Suppressor macrophage treated with lipopolysaccharide for 4 hours (primary cell): Measurements from ENCODE around the gene DNAH11.
A peak's percentile ranks its signal among the peaks of the same experiment; 100 is the strongest.
"Not testable (repeated sequence)": the region's sequence is repeated elsewhere in the genome, so short reads cannot be mapped to it uniquely, and the experiment has no call there.

Experiments used
- DNase-seq: peaks from one replicate; pipeline ENCODE4 v3.0.0-alpha.2; 2020

The DNAH11 gene, protein sequence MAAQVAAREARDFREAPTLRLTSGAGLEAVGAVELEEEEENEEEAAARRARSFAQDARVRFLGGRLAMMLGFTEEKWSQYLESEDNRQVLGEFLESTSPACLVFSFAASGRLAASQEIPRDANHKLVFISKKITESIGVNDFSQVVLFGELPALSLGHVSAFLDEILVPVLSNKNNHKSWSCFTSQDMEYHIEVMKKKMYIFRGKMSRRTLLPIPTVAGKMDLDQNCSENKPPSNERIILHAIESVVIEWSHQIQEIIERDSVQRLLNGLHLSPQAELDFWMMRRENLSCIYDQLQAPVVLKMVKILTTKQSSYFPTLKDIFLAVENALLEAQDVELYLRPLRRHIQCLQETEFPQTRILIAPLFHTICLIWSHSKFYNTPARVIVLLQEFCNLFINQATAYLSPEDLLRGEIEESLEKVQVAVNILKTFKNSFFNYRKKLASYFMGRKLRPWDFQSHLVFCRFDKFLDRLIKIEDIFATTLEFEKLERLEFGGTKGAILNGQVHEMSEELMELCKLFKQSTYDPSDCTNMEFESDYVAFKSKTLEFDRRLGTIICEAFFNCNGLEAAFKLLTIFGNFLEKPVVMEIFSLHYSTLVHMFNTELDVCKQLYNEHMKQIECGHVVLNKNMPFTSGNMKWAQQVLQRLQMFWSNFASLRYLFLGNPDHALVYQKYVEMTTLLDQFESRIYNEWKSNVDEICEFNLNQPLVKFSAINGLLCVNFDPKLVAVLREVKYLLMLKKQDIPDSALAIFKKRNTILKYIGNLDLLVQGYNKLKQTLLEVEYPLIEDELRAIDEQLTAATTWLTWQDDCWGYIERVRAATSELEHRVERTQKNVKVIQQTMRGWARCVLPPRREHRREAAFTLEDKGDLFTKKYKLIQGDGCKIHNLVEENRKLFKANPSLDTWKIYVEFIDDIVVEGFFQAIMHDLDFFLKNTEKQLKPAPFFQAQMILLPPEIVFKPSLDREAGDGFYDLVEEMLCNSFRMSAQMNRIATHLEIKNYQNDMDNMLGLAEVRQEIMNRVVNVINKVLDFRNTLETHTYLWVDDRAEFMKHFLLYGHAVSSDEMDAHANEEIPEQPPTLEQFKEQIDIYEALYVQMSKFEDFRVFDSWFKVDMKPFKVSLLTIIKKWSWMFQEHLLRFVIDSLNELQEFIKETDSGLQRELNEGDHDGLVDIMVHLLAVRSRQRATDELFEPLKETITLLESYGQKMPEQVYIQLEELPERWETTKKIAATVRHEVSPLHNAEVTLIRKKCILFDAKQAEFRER (N-terminal part only)

DNA sequence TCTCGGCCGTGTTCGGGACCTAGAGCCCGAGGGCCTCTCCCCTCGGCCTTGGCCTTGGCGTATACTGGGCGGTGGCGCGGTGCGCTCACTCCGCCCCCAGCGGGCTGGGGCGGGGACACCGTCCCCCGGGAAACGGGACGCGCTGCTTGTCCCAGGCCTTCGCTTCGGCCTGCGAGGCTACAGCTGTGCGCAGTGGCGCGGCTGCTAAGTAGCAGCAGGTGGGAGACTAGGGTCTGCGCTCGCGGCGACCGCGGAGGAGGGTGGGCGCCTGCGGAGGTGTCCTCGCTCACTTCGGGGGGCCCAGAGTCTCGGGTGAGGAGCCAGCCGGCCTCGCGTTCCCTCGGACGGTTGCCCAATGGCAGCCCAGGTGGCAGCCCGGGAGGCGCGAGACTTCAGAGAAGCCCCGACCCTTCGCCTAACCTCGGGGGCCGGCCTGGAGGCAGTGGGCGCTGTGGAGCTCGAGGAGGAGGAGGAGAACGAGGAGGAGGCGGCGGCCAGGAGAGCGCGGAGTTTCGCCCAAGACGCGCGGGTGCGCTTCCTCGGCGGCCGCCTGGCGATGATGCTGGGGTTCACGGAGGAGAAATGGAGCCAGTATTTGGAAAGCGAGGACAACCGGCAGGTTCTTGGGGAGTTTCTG is at the start of gene DNAH11:
Gene DNAH11 (plus strand): TSS at position 149 of the 637 bp plus-strand sequence. CDS start 207 bp downstream, at position 356.
- DNase-seq: peak; percentile 61

DNA sequence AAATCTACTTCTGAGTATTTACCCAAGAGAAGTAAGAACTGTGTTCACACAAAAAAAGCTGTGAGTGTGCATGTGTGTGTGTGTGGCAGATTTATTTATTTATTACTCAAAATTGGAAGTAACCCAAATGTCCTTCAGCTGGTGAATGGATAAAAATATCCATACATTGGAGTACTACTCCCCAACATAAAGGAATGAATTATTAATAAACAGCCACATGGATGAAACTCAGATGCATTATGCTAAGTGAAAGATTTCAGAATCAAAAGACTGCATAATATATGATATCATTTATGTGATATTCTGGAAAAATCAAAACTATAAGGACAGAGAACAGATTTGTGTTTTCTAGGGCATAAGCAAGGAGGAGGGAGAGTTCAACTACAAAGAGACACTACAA is 47.1 kb upstream of the DNAH11 start:
- no peak for DNase-seq

DNA sequence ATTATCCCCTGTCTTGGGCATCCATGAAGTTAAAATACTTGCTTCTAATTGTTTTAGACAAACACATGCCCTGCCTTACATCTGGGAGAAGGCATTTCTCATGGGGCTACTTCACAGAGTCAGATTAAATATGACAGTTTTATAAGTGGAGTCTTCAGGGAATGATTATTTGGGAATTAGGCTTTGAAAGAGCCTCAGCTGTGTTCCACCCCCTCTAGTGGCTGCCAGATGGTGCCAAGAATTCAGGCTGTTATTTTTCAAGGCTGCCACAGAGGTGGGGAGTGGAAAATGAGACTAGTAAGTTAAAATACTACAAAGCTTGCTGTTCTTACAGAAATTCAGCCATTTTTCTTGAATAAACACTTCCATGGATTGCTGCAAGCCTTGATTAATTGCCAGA is 45.8 kb upstream of the DNAH11 start:
- DNase-seq: peak; percentile 3

DNA sequence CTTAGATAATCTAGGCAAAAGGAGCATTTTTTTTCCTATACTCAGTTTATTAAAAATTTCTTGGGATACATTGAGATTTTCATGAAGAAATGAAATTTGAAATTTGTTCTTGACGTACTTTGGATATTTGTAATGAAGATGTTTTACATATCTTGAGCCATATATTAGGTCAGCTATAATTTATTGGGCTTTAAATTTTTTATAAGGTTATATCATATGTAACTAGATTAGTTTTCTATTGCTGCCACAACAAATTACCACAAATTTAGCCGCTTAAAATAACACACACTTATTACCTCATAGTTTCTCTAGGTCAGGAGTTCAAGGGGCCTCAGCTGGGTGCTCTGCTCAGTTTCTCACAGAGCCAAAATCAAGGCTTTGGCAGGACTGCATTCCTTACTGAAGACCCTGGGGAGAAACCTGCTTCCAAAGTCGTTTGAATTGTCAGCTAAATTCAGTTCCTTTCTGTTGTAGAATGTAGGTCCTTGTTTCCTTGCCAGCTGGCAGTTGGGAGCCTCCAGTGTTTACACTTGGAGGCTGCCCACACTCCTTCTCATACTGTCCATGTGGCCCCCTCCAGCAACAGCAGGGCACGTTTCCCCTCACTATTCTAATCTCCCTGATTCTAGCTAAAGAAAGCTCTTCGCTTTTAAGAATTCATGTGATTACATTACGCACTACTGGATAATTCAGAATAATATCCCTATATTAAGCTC is 42.6 kb upstream of the DNAH11 start:
- no peak for DNase-seq

DNA sequence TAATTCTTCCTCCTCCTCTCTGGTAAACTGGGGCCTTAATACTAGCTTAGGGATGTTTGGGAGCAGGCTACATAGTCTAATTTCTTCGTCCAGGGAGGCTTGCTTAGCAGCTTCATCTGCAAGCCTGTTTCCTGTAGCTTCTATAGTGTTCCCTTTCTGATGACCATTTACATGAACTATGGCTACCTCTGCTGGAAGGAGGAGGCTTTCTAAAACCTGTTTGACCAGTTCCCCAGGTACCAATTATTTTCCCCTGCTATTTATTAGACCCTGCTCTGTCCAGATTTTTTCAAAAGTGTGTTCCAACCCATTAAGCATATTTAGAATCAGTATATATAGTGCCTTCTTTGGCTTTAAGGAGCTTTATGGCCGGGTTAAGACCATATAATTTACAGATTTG is 38.8 kb upstream of the DNAH11 start:
- no peak for DNase-seq

DNA sequence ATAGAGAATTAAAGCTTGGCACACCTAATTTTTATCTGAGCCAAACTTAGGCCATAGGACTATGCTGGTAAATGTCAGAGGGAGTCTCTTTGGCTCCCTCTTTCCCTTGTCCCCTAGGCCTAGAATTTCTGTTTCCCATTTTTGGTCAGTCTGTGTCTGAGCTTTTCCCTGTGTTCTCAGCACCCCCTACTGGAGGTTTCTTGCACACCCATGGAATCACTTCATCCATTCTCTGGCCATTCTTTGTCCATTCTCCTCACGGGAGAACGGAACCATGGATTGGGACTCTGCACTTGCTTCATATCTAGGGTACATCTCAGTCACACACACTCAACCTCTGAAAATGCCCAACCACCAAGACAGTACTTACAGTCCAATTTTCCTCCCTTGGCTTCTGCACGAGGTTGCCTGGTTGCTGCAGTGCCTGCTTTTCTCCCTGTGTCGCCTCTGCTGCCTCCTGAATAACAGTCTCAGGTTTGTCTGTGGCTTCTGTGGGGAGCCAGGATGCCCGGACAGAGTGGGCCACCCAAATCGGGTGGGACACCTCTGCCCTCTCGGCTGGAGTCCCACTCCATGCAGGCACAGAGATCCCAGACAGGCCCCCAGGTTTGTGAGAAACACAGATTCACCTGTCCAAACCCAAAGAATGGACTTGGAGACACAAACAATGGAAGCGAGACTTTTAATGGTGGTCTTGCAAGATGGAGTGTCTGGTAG is 35.1 kb upstream of the DNAH11 start:
- DNase-seq: peak; percentile 77

DNA sequence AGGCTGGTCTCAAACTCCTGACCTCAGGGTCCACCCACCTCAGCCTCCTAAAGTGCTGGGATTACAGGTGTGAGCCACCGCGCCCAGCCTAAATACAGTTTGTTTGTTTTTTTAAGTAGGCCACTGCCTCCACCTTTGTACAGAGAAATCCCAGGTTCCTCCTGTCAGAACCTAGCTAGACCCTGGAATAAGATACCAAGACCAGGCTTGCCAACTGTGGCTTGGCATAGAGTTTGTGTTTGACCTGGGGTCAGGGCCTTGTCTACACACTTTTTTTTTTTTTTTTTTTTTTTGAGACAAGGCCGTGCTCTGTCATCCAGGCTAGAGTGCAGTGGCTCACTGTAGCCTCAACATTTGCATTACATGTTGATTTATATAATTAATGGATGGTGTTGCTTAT is 34.3 kb upstream of the DNAH11 start:
- DNase-seq: no peak

DNA sequence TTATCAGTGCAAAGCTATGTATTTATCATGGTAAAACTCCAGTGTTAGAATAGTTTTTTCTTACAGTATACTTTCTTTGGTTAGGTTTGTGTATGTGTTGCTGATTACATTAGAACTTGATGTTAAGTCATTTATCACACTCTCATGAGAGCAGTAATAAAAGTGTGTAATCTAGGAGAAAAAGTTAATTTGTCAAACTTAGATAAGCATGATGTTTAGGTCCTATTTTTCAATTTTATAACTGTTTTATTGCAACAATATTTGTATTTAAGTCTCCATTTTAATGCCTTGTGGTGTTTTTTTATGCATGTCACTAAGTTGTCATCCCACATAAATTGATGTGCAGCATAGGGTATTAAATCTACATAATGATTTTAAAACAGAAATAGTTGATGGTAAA is 28.8 kb upstream of the DNAH11 start:
- no peak for DNase-seq

DNA sequence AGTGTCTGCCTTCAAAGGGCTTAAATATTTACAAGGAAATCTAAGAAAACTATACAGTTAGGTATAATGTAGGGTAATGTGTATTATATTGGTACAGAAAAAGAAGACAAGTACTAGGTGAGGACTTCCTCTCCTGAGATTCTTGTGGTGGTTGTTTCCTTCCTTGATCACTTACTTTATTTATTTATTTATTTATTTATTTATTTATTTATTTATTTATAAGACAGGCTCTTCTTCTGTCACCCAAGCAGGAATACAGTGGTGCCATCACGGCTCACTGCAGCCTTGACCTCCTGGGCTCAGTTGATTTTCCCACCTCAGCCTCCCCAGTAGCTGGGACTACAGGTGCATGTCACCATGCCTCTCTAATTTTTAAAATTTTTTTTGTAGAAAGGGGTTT is 18.2 kb upstream of the DNAH11 start:
- no peak for DNase-seq

DNA sequence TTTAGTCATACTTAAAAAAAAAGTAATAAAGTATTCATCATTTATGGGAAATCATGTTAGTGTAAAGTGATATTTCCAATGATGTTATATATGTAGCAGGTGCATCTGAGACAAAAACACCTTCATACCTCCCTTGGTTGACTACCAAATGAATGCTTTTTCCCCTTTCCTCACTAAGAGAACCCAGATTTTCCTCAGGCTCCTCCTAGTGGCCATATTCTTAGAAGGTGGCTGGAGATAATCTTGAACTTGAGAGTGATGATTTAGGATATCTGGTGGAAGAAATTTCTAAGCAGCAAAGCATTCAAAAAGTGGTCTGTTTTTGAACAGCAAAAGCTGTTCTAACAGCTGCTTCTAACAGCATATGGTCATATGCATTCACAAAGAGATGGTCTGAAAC is 16.8 kb upstream of the DNAH11 start:
- DNase-seq: peak; percentile 19

DNA sequence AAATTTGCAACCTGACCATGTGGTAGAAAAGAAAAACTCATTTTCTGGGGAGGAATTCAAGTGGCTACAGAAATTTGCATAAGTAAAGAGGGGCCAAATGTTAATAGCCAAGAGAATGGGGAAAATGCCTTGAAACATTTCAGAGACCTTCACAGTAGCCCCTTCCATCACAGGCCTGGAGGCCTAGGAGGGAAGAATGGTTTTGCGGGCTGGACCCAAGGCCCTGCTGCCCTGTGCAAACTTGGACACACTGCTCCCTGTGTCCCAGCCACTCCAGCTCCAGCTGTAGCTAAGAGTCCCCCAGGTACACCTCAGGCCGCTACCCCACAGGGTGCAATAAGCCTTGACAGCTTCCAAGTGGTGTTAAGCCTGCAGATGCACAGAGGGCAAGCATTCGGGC is 16.4 kb upstream of the DNAH11 start:
- DNase-seq: no peak

DNA sequence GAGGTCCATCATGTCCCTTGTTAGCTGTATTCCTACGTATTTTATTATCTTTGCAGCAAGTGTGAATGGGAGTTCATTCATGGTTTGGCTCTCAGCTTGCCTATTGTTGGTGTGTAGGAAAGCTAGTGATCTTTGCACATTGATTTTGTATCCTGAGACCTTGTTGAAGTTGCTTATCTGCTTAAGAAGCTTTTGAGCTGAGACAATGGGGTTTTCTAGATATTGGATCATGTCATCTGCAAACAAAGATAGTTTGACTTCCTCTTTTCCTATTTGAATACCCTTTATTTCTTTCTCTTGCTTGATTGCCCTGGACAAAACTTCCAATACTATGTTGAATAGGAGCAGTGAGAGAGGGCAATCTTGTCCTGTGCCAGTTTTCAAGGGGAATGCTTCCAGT is 10.4 kb upstream of the DNAH11 start:
- not testable (repeated sequence) for DNase-seq

DNA sequence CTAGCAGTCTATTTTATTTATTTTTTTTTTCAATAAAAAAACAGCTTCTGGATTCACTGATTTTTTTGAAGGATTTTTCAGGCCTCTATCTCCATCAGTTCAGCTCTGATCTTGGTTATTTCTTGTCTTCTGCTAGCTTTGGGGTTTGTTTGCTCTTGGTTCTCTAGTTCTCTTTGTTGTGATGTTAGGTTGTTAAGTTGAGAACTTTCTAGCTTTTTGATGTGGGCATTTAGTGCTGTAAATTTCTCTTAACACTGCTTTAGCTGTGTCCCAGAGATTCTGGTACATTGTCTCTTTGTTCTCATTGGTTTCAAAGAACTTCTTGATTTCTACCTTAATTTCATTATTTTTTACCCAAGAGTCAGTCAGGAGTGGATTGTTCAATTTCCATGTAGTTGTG is 9.2 kb upstream of the DNAH11 start:
- DNase-seq: not testable (repeated sequence)

DNA sequence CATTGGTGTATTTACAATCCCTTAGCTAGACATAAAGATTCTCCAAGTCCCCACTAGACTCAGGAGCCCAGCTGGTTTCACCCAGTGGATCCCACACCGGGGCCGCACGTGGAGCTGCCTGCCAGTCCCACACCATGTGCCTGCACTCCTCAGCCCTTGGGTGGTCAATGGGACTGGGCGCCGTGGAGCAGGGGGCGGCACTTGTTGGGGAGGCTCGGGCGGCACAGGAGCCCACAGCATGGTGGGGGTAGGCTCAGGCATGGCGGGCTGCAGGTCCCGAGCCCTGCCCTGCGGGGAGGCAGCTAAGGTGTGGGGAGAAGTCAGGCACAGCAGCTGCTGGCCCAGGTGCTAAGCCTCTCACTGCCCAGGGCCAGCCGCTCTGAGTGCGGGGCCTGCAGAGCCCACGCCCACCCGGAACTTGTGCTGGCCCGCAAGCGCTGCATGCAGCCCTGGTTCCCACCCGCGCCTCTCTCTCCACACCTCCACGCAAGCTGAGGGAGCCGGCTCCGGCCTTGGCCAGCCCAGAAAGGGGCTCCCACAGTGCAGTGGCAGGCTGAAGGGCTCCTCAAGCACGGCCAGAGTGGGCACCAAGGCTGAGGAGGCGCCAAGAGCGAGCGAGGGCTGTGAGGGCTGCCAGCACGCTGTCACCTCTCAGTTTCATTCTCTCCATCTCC is 6.3 kb upstream of the DNAH11 start:
- DNase-seq: not testable (repeated sequence)

DNA sequence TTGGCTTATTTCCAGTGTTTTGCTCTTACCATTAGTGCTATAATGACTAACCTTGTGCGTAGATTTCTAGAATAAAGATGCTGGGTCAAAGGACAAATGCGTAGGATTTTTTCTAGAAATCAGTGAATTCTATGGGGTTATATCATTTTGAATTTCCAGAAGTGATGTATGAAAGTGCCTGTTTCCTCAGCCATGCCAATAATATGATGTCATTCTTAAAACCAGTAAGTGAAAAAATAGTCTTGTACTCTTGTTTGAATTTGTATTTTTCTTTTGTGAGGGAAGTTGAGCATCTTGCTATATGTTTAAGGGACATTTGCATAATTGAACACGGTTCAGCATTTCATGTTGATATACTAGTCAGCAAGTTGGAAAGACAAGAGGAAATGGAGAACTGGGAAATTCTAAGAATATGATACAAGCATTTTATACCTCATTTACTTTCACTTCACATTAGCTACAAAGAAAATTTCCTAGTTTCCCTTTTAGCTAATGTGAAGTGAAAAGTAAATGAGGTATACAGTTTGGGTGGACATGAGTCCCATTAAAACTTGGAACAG is 3.8 kb upstream of the DNAH11 start:
- peak; percentile 75 for DNase-seq

DNA sequence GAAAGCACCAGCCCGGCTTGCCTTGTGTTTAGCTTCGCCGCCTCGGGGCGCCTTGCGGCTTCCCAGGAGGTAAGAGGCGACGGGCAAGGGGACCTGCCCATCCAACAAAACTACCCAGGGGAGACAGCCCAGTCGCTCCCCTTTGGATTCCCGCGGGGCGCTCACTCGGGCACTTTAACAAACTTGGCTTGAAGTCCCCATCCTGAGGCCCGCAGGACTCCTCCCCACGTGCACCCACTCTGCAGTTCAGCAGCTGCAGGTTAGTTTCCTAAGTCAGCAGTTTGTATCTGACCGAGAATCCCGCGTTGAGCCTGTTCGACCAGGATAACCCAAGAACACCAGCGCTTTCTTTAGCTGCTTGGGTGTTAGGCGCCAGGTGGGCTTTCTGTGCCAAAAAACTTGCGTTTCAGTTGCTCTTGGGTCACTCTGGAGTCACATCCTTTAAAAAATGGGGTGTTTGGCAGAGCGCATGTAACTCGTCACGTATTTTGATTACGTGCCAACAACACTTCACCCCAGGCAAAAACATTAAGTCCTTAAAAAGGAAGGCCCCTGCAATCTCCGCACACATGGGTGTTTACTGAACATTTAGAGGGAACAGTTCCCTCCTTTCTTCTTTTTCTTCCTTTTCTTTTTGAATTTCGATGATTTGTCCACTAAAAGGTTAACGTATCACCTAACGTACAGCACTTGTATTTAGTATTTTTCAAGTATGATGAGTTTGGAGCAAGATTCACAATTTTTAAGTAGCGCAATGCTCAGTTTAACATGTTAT is 876 bp downstream of the DNAH11 start:
- DNase-seq: no peak

DNA sequence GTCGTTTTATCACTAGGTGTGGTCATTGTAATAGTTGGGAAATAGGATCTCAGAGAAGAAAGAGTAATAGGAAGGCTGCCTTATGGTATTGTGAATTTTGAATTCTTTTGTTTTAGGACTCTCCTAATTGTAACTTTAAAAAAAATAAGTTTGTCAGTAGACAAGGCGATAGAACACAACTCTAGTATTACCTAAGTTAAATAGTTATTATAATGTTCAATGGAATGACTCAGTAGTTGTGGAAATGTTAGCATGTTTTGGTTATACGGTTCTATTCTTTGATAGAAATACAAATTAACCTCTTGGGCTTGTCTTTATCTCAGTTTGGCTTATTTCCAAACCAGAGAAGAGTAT is 1.4 kb downstream of the DNAH11 start:
- DNase-seq: no peak

DNA sequence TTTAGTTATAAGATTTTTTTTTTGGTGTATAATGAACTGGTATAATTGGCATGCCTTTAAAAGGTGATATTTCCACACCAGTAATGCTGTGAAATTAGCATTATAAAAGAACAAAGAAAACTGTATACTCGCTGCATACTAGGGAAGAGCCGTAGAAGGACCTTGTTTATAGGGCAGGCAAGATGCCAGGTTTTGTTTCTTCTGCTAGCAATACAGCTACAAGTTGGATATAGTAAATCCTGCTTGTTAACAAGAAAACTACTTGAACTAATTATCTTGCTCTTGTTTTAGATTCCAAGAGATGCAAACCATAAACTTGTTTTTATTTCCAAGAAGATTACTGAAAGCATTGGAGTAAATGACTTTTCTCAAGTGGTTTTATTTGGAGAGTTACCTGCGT is 1.9 kb downstream of the DNAH11 start:
- no peak for DNase-seq

DNA sequence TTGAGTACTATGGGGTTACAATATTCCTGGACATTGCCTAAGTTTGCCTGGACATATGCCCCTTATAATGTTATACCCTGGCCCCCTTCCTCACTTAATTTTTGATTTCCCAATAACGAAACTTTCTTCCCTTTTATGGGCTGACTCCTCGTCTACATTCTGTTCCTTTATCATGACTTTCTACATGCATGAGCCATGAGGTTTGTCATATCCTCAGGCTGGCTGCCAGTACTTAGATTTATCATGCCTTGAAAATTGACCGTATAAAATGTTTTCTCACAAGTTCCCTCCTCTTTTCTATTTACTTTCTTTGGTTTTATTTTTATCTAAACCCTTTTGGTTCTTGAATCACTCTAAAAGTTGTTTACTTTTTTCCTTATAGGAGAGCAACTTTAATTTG is 4.7 kb downstream of the DNAH11 start:
- DNase-seq: peak; percentile 45

DNA sequence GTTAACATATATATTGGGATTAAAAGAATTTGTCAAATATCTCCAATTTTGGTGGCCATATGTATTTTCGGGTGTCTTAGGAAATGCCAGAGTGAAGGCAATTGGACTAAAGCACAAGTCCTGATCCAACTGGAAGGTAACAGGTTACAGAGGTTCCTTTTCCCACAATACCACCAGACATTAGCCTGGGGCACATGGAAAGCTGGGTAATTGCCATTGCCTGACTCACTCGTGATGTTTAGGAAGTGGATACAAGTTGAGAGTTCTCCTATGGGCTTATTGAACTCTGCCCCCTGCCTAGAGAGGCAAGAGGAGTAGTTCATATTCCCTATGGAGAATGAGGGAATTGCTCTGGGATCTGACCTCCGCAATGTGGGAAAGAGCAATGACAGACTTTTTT is 5.7 kb downstream of the DNAH11 start:
- DNase-seq: no peak
